ENCODE measurements around the gene COL5A3. TPM values are rescaled to one million over a fixed set of nuclear protein-coding genes. Genes with fewer than 3 reads are reported as not detected.

COL5A3 gene
- total RNA-seq, 4 donors from 2014 or later, result 18.8 to 79.1 (median 35.0) TPM

DNA sequence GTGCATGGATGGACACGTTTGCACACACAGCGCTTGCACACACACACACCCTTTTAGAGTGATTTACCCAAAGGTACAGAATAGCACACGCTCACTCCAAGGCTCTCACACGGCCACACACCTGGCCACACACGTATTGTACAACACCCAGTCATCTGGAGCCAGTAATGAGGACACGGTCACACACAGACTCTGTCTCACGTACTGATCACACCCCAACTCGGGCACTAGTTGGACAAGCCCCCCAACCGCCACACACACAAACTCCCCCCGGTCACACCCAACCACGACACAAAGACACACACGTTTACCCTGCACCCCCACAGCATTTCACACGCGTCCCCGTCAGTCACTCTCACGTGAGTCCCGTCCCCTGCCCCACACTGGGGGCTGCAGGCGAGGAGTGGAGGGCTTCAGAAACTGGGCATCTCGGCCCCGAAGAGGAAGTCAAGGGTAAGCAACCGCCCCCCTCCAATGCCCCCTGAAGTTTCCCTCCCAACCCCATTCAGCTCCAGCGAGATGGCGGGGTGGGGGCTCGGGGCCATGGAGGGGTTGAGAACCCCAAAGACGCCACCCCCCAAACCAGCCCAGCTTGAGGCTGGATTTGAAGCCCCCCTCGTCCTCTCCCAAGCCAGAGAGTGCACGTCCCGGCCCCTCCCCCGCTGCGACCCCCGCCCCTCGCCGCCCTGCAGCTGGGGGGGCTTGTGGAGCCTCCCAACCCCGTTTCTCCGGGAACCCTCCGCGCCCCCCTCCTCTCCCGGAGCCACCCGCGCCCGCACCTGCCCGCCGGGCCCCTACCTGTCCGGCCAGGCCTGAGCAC, 74.6 kb downstream of the COL5A3 start:
- TF ChIP-seq, protein P1, sequence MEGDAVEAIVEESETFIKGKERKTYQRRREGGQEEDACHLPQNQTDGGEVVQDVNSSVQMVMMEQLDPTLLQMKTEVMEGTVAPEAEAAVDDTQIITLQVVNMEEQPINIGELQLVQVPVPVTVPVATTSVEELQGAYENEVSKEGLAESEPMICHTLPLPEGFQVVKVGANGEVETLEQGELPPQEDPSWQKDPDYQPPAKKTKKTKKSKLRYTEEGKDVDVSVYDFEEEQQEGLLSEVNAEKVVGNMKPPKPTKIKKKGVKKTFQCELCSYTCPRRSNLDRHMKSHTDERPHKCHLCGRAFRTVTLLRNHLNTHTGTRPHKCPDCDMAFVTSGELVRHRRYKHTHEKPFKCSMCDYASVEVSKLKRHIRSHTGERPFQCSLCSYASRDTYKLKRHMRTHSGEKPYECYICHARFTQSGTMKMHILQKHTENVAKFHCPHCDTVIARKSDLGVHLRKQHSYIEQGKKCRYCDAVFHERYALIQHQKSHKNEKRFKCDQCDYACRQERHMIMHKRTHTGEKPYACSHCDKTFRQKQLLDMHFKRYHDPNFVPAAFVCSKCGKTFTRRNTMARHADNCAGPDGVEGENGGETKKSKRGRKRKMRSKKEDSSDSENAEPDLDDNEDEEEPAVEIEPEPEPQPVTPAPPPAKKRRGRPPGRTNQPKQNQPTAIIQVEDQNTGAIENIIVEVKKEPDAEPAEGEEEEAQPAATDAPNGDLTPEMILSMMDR (IDR thresholded peaks at IDR 0.05; ENCODE audit: low read depth), result no peak

DNA sequence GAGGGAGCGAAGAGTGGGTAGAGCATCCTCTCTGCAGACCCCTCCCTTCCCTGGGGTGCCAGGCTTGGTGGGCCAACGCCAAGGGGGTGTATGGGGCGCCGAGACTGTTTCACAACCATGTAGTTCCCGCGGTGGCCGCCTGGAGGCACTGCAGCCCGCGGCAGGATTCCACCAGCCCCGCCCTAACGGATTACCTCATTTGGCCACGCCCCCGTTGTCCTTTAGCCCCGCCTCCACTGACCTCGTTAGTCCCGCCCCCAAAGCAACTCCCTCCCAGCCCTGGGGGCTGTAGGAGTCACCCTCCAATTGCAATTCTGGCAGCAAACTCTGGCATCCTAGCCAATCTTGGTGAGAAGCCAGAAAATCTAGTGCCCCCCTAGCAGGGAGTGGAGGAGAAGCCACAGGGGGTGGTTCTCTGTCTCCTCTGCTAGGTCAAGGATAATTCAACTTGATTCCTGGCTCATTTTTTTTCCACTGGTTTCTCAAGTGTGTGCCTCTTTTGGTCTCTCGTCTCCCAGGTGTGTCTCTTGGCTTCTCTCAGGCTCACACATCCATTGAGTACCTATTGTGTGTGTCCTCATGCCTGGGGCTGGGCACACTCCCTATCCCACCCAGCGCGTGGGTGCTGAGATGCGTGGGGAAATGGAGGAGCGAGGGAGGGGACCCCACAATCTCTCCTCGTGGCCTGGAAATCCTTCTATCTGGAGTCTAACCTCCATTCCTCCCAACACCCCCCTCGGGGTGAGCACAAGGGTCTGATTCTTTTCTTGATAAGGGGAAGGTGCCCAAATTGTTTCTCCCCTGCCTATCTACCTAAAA, 76.0 kb downstream of the COL5A3 start:
- TF ChIP-seq, protein P1 (IDR thresholded peaks at IDR 0.05; ENCODE audit: low read depth), result no peak

DNA sequence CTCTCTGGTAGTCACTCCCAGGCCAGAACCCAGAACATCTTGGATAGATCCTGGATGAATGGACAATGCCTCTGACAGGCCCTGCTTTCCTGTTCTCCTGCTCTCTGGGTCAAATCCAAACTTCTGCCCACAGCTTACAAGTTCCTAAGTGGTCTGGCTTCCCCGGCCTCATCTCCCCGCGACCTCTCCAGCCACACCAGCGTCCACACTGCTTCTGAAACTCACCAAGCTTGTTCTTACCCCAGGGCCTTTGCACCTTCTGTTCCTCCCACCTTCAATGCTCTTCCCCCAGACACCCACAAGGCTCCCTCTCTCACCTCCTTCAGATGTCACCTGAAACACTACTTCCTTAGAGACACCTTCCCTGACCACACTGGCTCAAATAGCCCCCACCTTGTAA, 77.5 kb downstream of the COL5A3 start:
- TF ChIP-seq, protein P1 (IDR thresholded peaks at IDR 0.05; ENCODE audit: low read depth), result no peak

DNA sequence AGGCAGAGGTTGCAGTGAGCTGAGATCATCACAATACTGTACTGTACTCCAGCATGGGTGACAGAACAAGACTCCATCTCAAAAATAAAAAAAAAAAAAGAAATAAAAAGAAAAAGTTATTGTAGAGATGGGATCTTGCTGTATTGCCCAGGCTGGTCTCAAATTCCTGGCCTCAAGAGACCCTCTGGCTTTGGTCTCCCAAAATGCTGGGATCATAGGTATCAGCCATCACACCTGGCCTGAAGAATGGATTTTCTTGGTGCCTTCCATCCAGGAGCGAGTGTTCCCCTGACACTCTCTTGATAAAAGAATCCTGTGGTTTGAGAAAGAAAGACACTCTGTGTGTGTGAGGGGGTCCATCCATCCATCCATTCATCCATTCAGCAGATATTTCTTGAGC, 78.7 kb downstream of the COL5A3 start:
- TF ChIP-seq, protein P1 (IDR thresholded peaks at IDR 0.05; ENCODE audit: low read depth), result no peak

DNA sequence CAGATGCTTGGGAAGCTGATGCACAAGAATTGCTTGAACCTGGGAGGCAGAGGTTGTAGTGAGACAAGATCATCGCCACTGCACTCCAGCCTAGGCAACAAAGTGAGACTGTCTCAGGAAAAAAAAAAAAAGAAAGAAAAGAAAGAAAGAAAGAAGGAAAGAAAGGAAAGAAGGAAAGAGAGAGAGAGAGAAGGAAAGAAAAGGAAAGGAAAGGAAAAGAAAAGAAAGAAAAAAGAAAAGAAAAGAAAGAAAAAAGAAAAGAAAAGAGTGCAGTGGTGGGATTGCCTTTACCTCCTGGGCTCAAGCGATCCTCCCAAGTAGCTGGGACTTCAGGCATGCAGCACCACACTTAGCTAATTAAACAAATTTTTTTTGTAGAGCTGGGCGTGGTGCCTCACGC, 86.9 kb downstream of the COL5A3 start:
- TF ChIP-seq, protein P1 (IDR thresholded peaks at IDR 0.05; ENCODE audit: low read depth), result no peak

DNA sequence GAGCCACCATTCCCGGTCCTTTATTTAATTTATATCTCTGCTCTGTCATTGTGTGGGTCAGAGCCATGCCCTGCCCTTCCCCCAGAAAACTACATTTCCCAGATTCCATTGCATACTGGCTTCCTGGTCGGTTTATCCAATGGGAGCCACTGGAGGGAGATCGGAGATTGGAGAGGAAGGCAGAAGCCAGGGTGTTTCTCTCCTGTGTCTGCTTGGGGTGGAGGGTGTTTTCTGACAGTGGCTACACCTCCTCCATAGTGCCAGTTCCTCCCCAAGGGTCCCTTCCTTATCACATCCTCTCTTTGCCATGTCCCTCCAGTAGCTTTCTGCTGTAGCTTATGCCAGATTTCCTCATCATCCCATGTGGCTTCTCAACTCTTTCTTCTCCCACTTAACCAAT, 93.0 kb downstream of the COL5A3 start:
- TF ChIP-seq, protein P1 (IDR thresholded peaks at IDR 0.05; ENCODE audit: low read depth), result no peak

DNA sequence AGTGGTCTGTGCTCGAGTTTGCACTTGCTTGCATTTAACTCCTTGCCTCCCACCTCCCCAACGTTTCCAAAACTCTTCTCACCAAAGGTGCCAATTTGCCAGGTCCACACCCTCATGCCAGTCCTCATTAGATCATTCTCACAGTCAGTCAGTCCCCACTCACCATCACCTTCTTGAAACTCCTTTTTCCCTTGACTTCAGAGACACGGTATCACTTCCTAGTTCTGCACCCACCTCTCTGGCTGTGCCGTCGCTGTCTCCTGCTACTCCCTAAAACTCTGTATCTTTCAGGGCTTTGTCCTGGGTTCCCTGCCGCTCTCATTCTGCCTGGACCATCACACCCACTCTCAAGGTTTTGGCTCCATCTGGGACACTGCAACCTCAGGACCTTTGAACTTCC, 93.6 kb downstream of the COL5A3 start:
- TF ChIP-seq, protein P1 (IDR thresholded peaks at IDR 0.05; ENCODE audit: low read depth), result no peak
